ENCODE data around the gene SDS. TPM values are rescaled to one million over a fixed set of nuclear protein-coding genes. Genes with fewer than 3 reads are reported as not detected.

The SDS gene
- total and polyA plus RNA-seq, 2 experiments from 2014 or later: 0.39 to 0.43 TPM

DNA sequence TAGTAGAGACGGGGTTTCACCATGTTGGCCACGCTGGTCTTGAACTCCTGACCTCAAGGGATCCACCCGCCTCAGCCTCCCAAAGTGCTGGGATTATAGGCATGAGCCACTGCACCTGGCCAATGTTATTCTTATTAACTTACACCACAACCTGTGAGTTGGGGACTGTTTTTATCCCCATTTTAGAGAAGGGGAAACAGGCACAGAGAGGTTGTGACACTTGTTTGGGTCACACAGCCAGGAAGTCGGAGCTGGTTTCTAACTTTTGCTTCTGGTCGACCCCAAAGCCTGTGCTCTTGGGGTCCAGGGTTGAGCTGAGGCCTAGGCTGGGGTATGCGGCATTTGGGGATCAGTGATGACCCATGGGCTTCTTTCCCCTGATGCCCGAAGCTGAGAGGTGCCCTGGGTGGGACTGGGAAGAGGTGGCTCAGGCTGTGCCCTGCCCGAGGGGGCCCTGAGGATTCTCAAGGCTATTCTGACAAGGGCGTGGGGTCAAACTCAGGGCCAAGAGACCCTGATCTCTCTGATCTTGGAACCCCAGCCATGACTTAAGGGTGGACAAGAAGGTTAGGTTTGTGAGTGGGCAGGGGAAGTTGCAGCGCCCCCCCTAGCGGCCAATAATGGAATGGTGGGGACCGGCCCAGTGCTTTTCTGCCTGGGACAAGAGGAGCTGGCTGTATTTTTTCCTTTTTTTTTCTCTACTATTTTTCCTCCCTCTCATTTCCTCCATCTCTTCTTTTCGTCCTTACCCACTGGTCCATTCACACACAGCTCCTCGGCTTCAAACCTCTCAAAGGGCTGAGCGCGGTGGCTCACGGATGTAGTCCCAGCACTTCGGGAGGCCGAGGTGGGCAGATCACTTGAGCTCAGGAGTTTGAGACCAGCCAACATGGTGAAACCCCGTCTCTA is 21.5 kb upstream of the SDS start:
- Histone ChIP-seq H3K4me1 (ENCODE audit: insufficient read depth) (no peaks in the 10 kb centered on the region), H2AFZ (no peak overlapping the region), H3K27me3 (no peaks in the 10 kb centered on the region), H3K27ac (no peak overlapping the region), H3K4me3 (no peak overlapping the region), H3K36me3 (replicated peaks; ENCODE audit: insufficient read depth, low read depth) (no peaks in the 10 kb centered on the region), H3K79me2 (peaks cover 3% of the 10 kb centered on the region), H4K20me1 (ENCODE audit: insufficient read depth, poor library complexity, severe bottlenecking) (no peaks in the 10 kb centered on the region), H3K9me2 (replicated peaks; ENCODE audit: insufficient read depth) (no peaks in the 10 kb centered on the region), H3K4me2 (no peak overlapping the region), H3K9me3 (ENCODE audit: low read depth) (no peaks in the 10 kb centered on the region)
- no peak for TF ChIP-seq EZH2phosphoT487 (IDR thresholded peaks at IDR 0.05; ENCODE audit: low read depth, severe bottlenecking, unreplicated experiment)
- TF ChIP-seq, protein P1, sequence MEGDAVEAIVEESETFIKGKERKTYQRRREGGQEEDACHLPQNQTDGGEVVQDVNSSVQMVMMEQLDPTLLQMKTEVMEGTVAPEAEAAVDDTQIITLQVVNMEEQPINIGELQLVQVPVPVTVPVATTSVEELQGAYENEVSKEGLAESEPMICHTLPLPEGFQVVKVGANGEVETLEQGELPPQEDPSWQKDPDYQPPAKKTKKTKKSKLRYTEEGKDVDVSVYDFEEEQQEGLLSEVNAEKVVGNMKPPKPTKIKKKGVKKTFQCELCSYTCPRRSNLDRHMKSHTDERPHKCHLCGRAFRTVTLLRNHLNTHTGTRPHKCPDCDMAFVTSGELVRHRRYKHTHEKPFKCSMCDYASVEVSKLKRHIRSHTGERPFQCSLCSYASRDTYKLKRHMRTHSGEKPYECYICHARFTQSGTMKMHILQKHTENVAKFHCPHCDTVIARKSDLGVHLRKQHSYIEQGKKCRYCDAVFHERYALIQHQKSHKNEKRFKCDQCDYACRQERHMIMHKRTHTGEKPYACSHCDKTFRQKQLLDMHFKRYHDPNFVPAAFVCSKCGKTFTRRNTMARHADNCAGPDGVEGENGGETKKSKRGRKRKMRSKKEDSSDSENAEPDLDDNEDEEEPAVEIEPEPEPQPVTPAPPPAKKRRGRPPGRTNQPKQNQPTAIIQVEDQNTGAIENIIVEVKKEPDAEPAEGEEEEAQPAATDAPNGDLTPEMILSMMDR (IDR thresholded peaks at IDR 0.05; ENCODE audit: poor library complexity): peak; percentile 73
- peak; percentile 53 for DNase-seq (ENCODE audit: low spot score)
- 54% methylated on average over 19 of the region's 20 CpGs for WGBS (ENCODE audit: low lambda C conversion rate, missing lambda C conversion rate)

DNA sequence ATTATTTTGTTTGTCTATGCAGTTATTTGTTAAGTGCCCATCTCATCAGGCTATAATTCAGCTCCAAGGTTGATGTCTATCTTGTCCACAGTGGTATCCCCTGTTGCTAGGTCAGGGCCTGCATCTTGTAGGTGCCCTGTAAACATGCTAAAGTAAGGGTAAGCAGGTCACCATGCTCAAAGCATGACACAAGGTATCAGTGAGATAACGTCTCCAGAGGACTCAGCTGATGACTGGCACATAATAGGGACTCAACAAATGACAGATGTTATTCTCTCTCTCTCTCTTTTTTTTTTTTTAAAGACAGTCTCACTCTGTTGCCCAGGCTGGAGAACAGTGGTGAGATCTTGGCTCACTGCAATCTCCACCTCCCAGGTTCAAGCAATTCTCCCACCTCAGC is 20.8 kb upstream of the SDS start:
- Histone ChIP-seq H3K36me3 (replicated peaks; ENCODE audit: insufficient read depth, low read depth) (no peaks in the 10 kb centered on the region), H3K27ac (no peak overlapping the region), H3K4me3 (no peak overlapping the region), H3K4me2 (no peak overlapping the region), H3K9me2 (replicated peaks; ENCODE audit: insufficient read depth) (no peaks in the 10 kb centered on the region), H2AFZ (no peak overlapping the region), H3K27me3 (no peaks in the 10 kb centered on the region), H3K4me1 (ENCODE audit: insufficient read depth) (no peaks in the 10 kb centered on the region), H3K79me2 (peaks cover 3% of the 10 kb centered on the region), H4K20me1 (ENCODE audit: insufficient read depth, poor library complexity, severe bottlenecking) (no peaks in the 10 kb centered on the region), H3K9me3 (ENCODE audit: low read depth) (no peaks in the 10 kb centered on the region)
- no peak for DNase-seq (ENCODE audit: low spot score)
- TF ChIP-seq, protein P1 (IDR thresholded peaks at IDR 0.05; ENCODE audit: poor library complexity): no peak
- no peak for TF ChIP-seq EZH2 (IDR thresholded peaks at IDR 0.05; ENCODE audit: borderline replicate concordance)
- TF ChIP-seq EZH2phosphoT487 (IDR thresholded peaks at IDR 0.05; ENCODE audit: low read depth, severe bottlenecking, unreplicated experiment): no peak
- WGBS (ENCODE audit: low lambda C conversion rate, missing lambda C conversion rate): 87% methylated on average over 1 of the region's 1 CpG

DNA sequence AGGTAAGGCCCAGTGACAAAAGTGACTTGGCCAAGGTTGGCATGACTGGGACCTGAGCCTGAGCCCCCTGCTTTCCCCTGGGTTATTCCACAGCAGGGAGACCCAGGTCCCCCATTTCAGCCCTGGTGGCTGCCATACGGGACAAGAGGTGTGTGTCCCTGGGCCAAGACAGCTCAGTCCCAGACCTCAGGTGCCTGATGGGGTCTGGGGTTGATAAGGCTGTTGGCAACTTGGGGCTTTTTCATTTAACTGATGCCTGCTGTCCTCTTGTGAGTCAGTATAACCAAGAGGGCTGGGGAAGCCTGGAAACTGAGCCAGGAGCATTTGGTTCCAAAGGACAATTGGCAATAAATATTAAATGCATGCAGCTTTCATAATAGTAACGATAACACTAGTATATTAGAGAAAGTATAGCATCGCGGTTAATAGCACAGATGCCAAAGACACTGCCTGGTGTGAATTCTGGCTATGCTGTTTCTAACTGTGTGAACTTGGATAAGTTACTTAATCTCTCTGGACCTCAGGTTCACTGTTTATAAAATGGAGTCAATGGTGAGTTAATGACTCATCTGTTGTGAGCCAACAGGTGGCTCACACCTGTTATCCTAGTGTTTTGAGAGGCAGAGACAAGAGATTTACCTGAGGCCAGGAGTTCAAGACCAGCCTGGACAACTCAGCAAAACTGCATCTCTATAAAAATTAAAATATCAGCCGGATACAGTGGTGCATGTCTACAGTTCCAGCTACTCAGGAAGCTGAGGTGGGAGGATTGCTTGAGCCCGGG is 19.4 kb upstream of the SDS start:
- WGBS (ENCODE audit: low lambda C conversion rate, missing lambda C conversion rate): 86% methylated on average over 6 of the region's 6 CpGs
- peaks cover 5% of the 10 kb centered on the region for H3K4me1 ChIP-seq (ENCODE audit: insufficient read depth)
- TF ChIP-seq EZH2phosphoT487 (IDR thresholded peaks at IDR 0.05; ENCODE audit: low read depth, severe bottlenecking, unreplicated experiment) (no peak), EZH2 (IDR thresholded peaks at IDR 0.05; ENCODE audit: borderline replicate concordance) (no peak)
- TF ChIP-seq, protein P1 (IDR thresholded peaks at IDR 0.05; ENCODE audit: poor library complexity): no peak
- no peak overlapping the region for H2AFZ ChIP-seq
- H3K4me3 ChIP-seq: no peak overlapping the region
- H3K9me3 ChIP-seq (ENCODE audit: low read depth): no peaks in the 10 kb centered on the region
- no peaks in the 10 kb centered on the region for H4K20me1 ChIP-seq (ENCODE audit: insufficient read depth, poor library complexity, severe bottlenecking)
- no peaks in the 10 kb centered on the region for H3K27me3 ChIP-seq
- no peaks in the 10 kb centered on the region for H3K36me3 ChIP-seq (replicated peaks; ENCODE audit: insufficient read depth, low read depth)
- no peaks in the 10 kb centered on the region for H3K9me2 ChIP-seq (replicated peaks; ENCODE audit: insufficient read depth)
- H3K27ac ChIP-seq: peak overlapping the region; percentile 85
- H3K79me2 ChIP-seq: peaks cover 3% of the 10 kb centered on the region
- DNase-seq (ENCODE audit: low spot score): no peak
- H3K4me2 ChIP-seq: peak overlapping the region; percentile 75
